Body of pancreas (tissue), 4 donors: ENCODE measurements around the gene ABCC1.

Experiments
- CTCF ChIP-seq, 7 experiments: fragments of 450-650 bp in 4 of 7; fragments of 200-600 bp in 3 of 7; sonication (generic) in 3 of 7; IDR thresholded peaks; one replicate each; pipeline ENCODE4 v1.5.1; 2016 to 2019; ENCODE audit warnings: antibody characterized with exemption in 7 of 7
- POLR2A ChIP-seq, 3 donors: fragments of 450-650 bp; IDR thresholded peaks; one replicate each; pipeline ENCODE4 v1.6.1; 2016; ENCODE audit warnings: antibody characterized with exemption in 3 of 3, mild to moderate bottlenecking in 2 of 3

DNA sequence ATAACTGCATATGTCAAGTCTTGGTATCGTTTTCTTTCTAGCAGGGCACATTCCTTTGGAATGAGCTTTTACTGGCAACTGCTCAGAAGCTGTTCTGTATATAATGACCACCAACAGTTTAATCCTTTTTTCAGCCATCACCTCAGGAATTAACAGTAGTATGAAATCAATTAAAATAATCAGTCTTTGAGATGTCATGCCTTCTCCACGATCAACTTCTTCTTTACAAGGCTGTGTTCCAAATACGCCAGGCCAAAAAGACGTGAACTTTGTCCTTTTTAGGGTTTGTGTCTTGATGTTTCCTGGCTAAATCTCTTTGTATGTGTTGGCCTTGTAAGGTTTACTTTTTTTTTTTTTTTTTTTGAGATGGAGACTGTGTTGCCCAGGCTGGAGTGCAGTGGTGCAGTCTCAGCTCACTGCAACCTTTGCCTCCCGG, 54.9 kb downstream of the ABCC1 start:
- TF ChIP-seq POLR2A (IDR thresholded peaks at IDR 0.05) (no peak), CTCF (IDR thresholded peaks at IDR 0.05) (no peak)
